ENCODE data around the gene IFNK. TPM values are rescaled to one million over a fixed set of nuclear protein-coding genes. Genes with fewer than 3 reads are reported as not detected.

Gene IFNK
- polyA plus RNA-seq, 1 of the 3 experiments (the other 2 are of a cell fraction), result not detected

DNA sequence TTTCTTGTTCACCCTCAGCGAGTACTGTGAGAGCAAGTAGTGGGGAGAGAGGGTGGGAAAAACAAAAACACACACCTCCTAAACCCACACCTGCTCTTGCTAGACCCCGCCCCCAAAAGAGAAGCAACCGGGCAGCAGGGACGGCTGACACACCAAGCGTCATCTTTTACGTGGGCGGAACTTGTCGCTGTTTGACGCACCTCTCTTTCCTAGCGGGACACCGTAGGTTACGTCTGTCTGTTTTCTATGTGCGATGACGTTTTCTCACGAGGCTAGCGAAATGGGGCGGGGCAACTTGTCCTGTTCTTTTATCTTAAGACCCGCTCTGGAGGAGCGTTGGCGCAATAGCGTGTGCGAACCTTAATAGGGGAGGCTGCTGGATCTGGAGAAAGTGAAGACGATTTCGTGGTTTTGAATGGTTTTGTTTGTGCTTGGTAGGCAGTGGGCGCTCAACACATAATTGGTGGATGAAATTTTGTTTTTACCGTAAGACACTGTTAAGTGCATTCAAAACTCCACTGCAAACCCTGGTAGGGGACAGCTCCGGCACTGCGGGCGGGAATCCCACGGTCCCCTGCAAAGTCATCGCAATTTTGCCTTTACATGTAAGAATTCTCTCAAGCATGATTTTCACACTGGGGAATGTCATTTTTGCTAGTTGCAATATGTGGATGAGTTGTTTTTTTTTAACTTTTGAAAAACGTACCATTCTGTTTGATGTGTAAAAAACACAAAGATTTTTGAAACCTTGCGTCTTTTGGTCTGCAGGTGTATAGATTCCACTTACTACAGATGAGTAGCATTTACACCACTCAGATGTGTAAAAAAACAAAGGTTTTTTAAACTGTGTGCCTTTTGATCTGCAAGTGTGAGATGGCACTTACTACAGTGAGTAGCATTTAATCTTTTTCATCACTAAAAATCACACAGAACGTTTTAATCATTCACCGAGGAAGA lies 49.8 kb downstream of the IFNK start (continued):
- 0 out of 4 replicates have a peak, but pooled peaks of 1 of the 2 experiments have one; percentile 8 for TF ChIP-seq EP300 (IDR thresholded peaks at IDR 0.05; ENCODE audit: borderline replicate concordance in 1 of 2, low read depth in 1 of 2, low read length in 1 of 2)
- no peak for TF ChIP-seq TEAD4 (IDR thresholded peaks at IDR 0.05; ENCODE audit: borderline replicate concordance, insufficient read depth)
- TF ChIP-seq YY1 (IDR thresholded peaks at IDR 0.05; ENCODE audit: low read depth), result peak; percentile 90
- peak; percentile 54; the same call in 1 of the 2 replicates for TF ChIP-seq RCOR1 (IDR thresholded peaks at IDR 0.05; ENCODE audit: low read length)
- TF ChIP-seq SIN3A (IDR thresholded peaks at IDR 0.05; ENCODE audit: borderline replicate concordance, low read depth, low read length), result peak; percentile 93
- no peak for TF ChIP-seq REST (IDR thresholded peaks at IDR 0.05; ENCODE audit: low read depth, low read length)
- peak; percentile 18; the same call in 1 of the 2 replicates for TF ChIP-seq GATA2 (CRISPR knock-in tag; IDR thresholded peaks at IDR 0.05)
- peak; percentile 72; the same call in 1 of the 2 replicates for TF ChIP-seq MXI1 (IDR thresholded peaks at IDR 0.05; ENCODE audit: low read depth, low read length)
- TF ChIP-seq TCF12 (IDR thresholded peaks at IDR 0.05), result peak; percentile 58

Other genes with a start within 250 kb of the IFNK start
- not detected in 2 replicates for gene EQTN, start 227.1 kb upstream of the IFNK start, polyA plus RNA-seq (2012; rRNA removed)
- gene MOB3B, start 5.5 kb downstream of the IFNK start, polyA plus RNA-seq (2012; rRNA removed), result 0.90 and 1.2 TPM in 2 replicates
- gene C9orf72, start 49.2 kb downstream of the IFNK start, polyA plus RNA-seq (2012; rRNA removed), result 4.0 and 6.1 TPM in 2 replicates